Thyroid gland (tissue), 4 donors: ENCODE measurements around the gene LRBA. TPM values are rescaled to one million over a fixed set of nuclear protein-coding genes. Genes with fewer than 3 reads are reported as not detected.

Experiments
- DNase-seq, 2 donors: peaks; one replicate each; pipeline ENCODE4 v3.0.0-alpha.2; 2019
- H3K27ac ChIP-seq, 3 donors: fragments of 200-600 bp; sonication (generic); 1 replicate in 2 of 3; 2 replicates in 1 of 3; pipeline ENCODE4 v1.5.1; 2016 to 2019; ENCODE audit warnings: mild to moderate bottlenecking in 1 of 3, moderate library complexity in 1 of 3
- H3K27me3 ChIP-seq: fragments of 200-600 bp; sonication (generic); one replicate; pipeline ENCODE4 v1.5.1; 2019
- H3K36me3 ChIP-seq, 2 donors: fragments of 200-600 bp; sonication (generic); one replicate each; pipeline ENCODE4 v1.5.1; 2016 to 2019
- H3K4me1 ChIP-seq, 2 donors: fragments of 200-600 bp; sonication (generic); one replicate each; pipeline ENCODE4 v1.5.1; 2017 to 2019
- H3K4me3 ChIP-seq, 3 donors: fragments of 200-600 bp; sonication (generic); replicated peaks in 1 of 3; 1 replicate in 2 of 3; 2 replicates in 1 of 3; pipeline ENCODE4 v1.5.1; 2016; ENCODE audit warnings: mild to moderate bottlenecking in 1 of 3
- H3K9me3 ChIP-seq: fragments of 200-600 bp; sonication (generic); one replicate; pipeline ENCODE4 v1.5.1; 2017
- POLR2A ChIP-seq, 2 donors: fragments of 450-650 bp; IDR thresholded peaks; one replicate each; pipeline ENCODE4 v1.6.1; 2017; ENCODE audit warnings: antibody characterized with exemption in 2 of 2, mild to moderate bottlenecking in 2 of 2, moderate library complexity in 1 of 2
- WGBS, 2 donors: methylation state at CpG; one replicate each; pipeline ENCODE4 v1.1.5; 2017; 5-methylcytosine and 5-hydroxymethylcytosine counted together
- intact Hi-C: fragments of 100-400 bp; cut with DNase I; formaldehyde crosslinking; loops from one replicate; pipeline ENCODE4 v1.15.1; 2023
- total RNA-seq, 4 donors: library from RNA; depleted of rRNA; stranded (reverse); fragments of >200 nt; gene quantifications; one replicate each; pipeline ENCODE4 v1.2.3, GENCODE V29; 2016
- TF ChIP-seq, protein P1 (sequence below), 6 experiments: fragments of 200-600 bp in 3 of 6; fragments of 450-650 bp in 3 of 6; sonication (generic) in 3 of 6; IDR thresholded peaks; one replicate each; pipeline ENCODE4 v1.5.1; 2016 to 2019; ENCODE audit warnings: antibody characterized with exemption in 6 of 6, mild to moderate bottlenecking in 2 of 6, inconsistent platforms in 1 of 6, moderate library complexity in 1 of 6

LRBA gene
- total RNA-seq, 4 donors from 2014 or later, result 98.9 to 127 (median 113) TPM

DNA sequence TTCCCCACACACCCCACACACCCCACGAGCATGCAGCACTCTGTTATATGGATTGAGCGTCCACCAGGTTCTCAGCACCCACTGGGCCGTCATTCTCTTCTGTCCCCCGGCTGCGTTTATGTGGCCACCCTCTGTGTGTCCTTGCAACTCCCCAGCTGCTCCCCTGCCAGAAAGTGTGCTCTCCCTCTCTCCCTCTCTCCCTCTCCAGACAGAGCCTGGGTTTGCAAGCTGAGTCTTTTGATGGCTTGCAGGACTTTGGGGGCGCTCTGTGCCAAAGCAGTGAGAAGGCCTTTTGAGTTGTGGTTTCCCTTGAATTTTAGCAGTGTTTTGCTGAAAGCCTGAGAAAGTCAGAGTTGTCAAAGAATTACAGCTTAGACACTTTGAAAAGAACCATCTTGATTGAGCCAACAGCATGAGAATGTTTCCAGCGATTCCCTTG, 763.3 kb downstream of the LRBA start:
- Histone ChIP-seq H3K9me3 (no peaks in the 10 kb centered on the region), H3K4me3 (no peak overlapping the region), H3K27ac (no peak overlapping the region), H3K4me1 (no peaks in the 10 kb centered on the region), H3K27me3 (no peaks in the 10 kb centered on the region), H3K36me3 (peaks cover 0 to 5% of the 10 kb centered on the region in 2 donors)
- no peak for DNase-seq
- intact Hi-C loops, result no loop called here
- 67 to 87% methylated on average over 7 of the region's 7 CpGs for WGBS, 2 donors
- TF ChIP-seq, protein P1, sequence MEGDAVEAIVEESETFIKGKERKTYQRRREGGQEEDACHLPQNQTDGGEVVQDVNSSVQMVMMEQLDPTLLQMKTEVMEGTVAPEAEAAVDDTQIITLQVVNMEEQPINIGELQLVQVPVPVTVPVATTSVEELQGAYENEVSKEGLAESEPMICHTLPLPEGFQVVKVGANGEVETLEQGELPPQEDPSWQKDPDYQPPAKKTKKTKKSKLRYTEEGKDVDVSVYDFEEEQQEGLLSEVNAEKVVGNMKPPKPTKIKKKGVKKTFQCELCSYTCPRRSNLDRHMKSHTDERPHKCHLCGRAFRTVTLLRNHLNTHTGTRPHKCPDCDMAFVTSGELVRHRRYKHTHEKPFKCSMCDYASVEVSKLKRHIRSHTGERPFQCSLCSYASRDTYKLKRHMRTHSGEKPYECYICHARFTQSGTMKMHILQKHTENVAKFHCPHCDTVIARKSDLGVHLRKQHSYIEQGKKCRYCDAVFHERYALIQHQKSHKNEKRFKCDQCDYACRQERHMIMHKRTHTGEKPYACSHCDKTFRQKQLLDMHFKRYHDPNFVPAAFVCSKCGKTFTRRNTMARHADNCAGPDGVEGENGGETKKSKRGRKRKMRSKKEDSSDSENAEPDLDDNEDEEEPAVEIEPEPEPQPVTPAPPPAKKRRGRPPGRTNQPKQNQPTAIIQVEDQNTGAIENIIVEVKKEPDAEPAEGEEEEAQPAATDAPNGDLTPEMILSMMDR (IDR thresholded peaks at IDR 0.05), result no peak
- TF ChIP-seq POLR2A (IDR thresholded peaks at IDR 0.05), result no peak

DNA sequence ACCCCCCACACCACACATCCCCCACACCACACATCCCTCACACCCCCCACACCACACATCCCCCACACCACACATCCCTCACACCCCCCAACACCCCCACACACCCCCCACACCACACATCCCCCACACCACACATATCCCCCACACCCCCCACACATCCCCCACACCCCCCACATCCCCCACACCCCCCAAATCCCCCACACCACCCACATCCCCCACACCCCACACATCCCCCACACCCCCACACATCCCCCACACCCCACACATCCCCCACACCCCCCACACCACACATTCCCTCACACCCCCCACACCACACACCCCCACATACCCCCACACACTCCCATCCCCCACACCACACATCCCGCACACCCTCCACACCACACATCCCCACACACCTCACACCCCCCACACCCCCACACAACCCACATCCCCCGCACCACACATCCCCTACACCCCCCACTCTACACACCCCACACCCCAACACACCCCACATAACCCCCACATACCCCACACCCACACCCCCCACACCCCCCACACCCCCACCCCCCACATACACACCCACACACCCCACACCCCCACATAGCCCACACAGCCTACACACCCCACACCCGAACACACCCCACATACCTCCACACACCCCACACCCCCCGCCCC, 764.0 kb downstream of the LRBA start:
- intact Hi-C loops, result no loop called here
- Histone ChIP-seq H3K27me3 (no peaks in the 10 kb centered on the region), H3K4me3 (no peak overlapping the region), H3K9me3 (no peaks in the 10 kb centered on the region), H3K4me1 (no peaks in the 10 kb centered on the region), H3K27ac (no peak overlapping the region), H3K36me3 (peaks cover 0 to 5% of the 10 kb centered on the region in 2 donors)
- no peak for DNase-seq
- TF ChIP-seq POLR2A (IDR thresholded peaks at IDR 0.05), result no peak
- WGBS, 2 donors, result 100% methylated on average over 1 of the region's 4 CpGs; no CpG with 5 or more reads in 1 of the 2 donors

DNA sequence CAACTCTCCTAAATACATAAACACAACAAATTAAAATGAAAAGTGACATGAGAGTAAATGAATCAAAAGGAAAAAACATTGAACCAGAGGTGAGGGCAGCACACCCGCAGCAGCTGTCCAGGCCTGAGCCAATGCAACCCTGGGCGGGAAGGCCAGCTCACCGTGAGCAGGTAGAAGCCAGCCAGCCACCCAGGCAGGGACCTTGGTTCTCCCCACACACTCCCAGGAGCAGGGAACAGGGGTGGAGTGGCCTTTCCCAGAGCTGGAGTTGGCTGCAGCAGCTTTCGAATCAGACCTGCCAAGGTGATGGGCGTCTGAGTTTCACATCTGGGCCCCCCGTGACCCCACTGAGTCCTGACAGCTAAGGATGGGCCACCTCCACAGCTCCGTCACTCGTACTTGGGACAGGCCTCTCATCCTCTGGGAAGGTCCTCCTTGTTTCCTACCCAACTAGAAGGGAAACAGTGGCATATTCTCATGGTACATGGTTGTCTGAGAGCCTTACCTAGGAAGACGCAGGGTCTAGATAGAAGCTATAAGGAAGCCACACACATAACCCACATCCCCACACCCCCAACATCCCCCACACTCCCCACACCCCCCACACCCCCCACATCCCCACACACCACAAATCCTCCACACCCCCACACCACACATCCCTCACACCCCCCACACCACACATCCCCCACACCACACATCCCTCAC, 764.6 kb downstream of the LRBA start:
- no peak overlapping the region for H3K4me3 ChIP-seq
- no peak overlapping the region for H3K27ac ChIP-seq
- intact Hi-C loops, result no loop called here
- no peaks in the 10 kb centered on the region for H3K9me3 ChIP-seq
- H3K36me3 ChIP-seq, result peaks cover 0 to 5% of the 10 kb centered on the region in 2 donors
- no peak for DNase-seq
- no peaks in the 10 kb centered on the region for H3K4me1 ChIP-seq
- TF ChIP-seq POLR2A (IDR thresholded peaks at IDR 0.05), result no peak
- TF ChIP-seq, protein P1 (IDR thresholded peaks at IDR 0.05), result no peak
- 87 to 89% methylated on average over 7 to 9 of the region's 9 CpGs for WGBS, 2 donors
- H3K27me3 ChIP-seq, result no peaks in the 10 kb centered on the region

DNA sequence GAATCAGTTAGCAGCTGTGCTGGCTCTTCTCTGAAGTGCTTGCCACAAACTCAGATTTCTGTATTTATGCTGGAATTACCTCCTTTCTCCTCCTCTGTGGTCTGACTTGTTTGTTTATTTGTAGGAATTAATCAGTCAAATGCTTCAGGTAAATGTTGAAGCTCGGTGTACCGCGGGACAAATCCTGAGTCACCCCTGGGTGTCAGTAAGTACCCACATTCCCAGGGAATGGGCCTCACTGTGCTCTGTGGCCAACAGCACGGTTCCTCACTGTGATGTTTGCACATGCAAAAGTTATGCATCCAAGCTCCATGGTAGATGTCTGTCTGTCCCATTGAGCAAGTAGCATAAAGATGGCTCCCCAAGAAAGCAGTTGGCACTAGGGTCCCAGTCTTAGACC, 766.9 kb downstream of the LRBA start:
- no peak overlapping the region for H3K4me3 ChIP-seq
- no peak for DNase-seq
- H3K27me3 ChIP-seq, result no peaks in the 10 kb centered on the region
- TF ChIP-seq, protein P1 (IDR thresholded peaks at IDR 0.05), result no peak
- no peak for TF ChIP-seq POLR2A (IDR thresholded peaks at IDR 0.05)
- H3K4me1 ChIP-seq, result peaks cover 0 to 7% of the 10 kb centered on the region in 2 donors
- intact Hi-C loops, result loop anchor here (10.0 kb wide), 2 partner anchors 233 to 263 kb away; no protein-coding TSS in a partner anchor
- 84 to 86% methylated on average over 4 of the region's 4 CpGs for WGBS, 2 donors
- H3K9me3 ChIP-seq, result no peaks in the 10 kb centered on the region
- H3K36me3 ChIP-seq, result peaks cover 0 to 5% of the 10 kb centered on the region in 2 donors
- H3K27ac ChIP-seq, result no peak overlapping the region

DNA sequence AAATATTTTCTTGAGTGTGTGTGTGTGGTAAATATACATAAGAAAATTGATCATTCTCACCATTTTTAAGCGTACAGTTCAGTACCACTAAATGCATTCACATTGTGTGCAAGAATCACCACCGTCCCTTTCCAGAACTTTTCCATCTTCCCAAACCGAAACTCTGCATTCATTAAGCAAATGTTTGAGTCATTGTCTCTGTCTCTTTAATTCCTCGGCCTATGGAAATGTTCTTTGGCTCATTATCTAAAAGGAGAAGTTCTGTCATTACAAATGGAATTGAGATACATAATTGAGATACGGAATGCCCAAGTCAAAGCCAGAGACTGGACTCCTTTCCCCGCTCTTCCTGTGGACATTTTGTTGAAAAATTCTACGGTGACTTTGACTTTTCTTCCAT, 767.9 kb downstream of the LRBA start:
- Histone ChIP-seq H3K4me1 (peaks cover 0 to 7% of the 10 kb centered on the region in 2 donors), H3K4me3 (no peak overlapping the region), H3K9me3 (no peaks in the 10 kb centered on the region), H3K27ac (no peak overlapping the region), H3K36me3 (peaks cover 0 to 5% of the 10 kb centered on the region in 2 donors), H3K27me3 (no peaks in the 10 kb centered on the region)
- intact Hi-C loops, result loop anchor here (10.0 kb wide), 2 partner anchors 232 to 262 kb away; no protein-coding TSS in a partner anchor
- no peak for TF ChIP-seq POLR2A (IDR thresholded peaks at IDR 0.05)
- TF ChIP-seq, protein P1 (IDR thresholded peaks at IDR 0.05), result no peak
- no peak for DNase-seq
- 97 to 98% methylated on average over 7 of the region's 7 CpGs for WGBS, 2 donors
